NB4 (cell line): Measurements from ENCODE around the gene NT5M.

Source experiments
- MYC ChIP-seq: IDR thresholded peaks from 2 replicates; pipeline ENCODE4 v1.6.1; 2011; ENCODE audit warnings: low read depth, low read length
- POLR2A ChIP-seq: IDR thresholded peaks from 2 replicates; pipeline ENCODE4 v1.6.1; 2011; ENCODE audit warnings: mild to moderate bottlenecking; ENCODE audit not compliant: insufficient read length; ENCODE audit errors: extremely low read depth
- TF ChIP-seq, protein P1 (sequence below): IDR thresholded peaks from 2 replicates; pipeline ENCODE4 v1.6.1; 2011; ENCODE audit warnings: low read depth, low read length
- TF ChIP-seq, protein P2 (sequence below): IDR thresholded peaks from one replicate; pipeline ENCODE4 v1.5.1; 2012; ENCODE audit warnings: low read depth, low read length

DNA sequence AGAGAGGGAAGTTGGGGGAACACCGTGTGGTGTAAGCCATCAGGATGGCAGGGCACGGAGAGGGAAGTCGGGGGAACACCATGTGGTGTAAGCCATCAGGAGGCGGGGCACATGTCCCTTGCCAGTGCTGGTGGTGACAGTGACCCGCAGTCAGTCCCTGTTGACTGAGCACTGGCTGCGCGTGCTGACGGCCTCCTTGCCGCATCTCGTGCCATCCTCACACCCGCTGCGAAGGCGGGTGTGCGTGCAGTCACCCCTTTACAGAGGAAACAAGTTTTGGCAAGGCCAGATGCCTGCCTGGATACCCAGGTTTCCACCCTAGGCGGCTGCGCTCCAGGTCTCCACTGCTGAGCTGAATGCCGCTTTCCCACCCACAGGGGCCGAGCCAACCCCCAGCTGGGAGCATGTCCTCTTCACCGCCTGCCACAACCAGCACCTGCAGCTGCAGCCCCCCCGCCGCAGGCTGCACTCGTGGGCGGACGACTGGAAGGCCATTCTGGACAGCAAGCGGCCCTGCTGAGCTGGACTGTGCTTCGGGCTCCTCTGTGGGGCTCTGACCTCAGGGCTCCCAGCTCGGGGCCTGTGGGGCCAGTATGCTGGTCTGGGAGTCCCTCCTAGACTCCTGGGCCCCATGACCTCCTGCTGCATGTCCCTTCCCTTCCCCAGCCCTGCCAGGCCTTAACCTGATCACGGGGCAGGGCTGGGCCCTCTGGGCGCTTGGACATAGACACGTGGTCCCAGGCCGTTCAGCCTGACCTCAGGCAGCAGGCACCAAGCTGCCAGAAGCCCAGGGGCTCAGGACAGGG is 43.5 kb downstream of the NT5M start:
- TF ChIP-seq, protein P1, sequence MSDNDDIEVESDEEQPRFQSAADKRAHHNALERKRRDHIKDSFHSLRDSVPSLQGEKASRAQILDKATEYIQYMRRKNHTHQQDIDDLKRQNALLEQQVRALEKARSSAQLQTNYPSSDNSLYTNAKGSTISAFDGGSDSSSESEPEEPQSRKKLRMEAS: no peak
- TF ChIP-seq, protein P2, sequence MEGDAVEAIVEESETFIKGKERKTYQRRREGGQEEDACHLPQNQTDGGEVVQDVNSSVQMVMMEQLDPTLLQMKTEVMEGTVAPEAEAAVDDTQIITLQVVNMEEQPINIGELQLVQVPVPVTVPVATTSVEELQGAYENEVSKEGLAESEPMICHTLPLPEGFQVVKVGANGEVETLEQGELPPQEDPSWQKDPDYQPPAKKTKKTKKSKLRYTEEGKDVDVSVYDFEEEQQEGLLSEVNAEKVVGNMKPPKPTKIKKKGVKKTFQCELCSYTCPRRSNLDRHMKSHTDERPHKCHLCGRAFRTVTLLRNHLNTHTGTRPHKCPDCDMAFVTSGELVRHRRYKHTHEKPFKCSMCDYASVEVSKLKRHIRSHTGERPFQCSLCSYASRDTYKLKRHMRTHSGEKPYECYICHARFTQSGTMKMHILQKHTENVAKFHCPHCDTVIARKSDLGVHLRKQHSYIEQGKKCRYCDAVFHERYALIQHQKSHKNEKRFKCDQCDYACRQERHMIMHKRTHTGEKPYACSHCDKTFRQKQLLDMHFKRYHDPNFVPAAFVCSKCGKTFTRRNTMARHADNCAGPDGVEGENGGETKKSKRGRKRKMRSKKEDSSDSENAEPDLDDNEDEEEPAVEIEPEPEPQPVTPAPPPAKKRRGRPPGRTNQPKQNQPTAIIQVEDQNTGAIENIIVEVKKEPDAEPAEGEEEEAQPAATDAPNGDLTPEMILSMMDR: no peak
- TF ChIP-seq POLR2A: no peak
- TF ChIP-seq MYC: no peak
